HTR-8/SVneo (cell line): ENCODE results near the gene C20orf96.
"Not testable (repeated sequence)": the region's sequence is repeated elsewhere in the genome, so short reads cannot be mapped to it uniquely, and the experiment has no call there.

Experiments
- DNase-seq: peaks from one replicate; pipeline ENCODE4 v3.0.0; 2011; ENCODE audit warnings: low spot score, mixed read lengths; ENCODE audit not compliant: insufficient read length
- FAIRE-seq: peaks from 2 replicates; lab custom pipeline; 2011; peaks lifted over from hg19 to GRCh38; lab: Jason Lieb, UNC

Gene C20orf96

GRCh38 chr20:290084-290831 is at the start of gene C20orf96:
TSS of gene C20orf96 (minus strand) at chr20:290750. CDS start at chr20:290610, 140 bp downstream.
- DNase-seq (peak; percentile 92), FAIRE-seq (peak; percentile 79)

- not testable (repeated sequence) for FAIRE-seq, DNase-seq
Observed at GRCh38 chr20:336040-336439, 45.5 kb upstream of the C20orf96 start.

GRCh38 chr20:334578-334977 is 44.0 kb upstream of the C20orf96 start:
- FAIRE-seq (no peak), DNase-seq (no peak)

- FAIRE-seq, result no peak
- peak; percentile 75 for DNase-seq
Observed at GRCh38 chr20:330233-331149, 39.9 kb upstream of the C20orf96 start.

GRCh38 chr20:329851-330232 is 39.3 kb upstream of the C20orf96 start:
- DNase-seq (no peak), FAIRE-seq (no peak)

GRCh38 chr20:328975-329695 is 38.6 kb upstream of the C20orf96 start:
- DNase-seq (no peak), FAIRE-seq (no peak)

GRCh38 chr20:328027-328974 is 37.8 kb upstream of the C20orf96 start:
- FAIRE-seq (no peak), DNase-seq (no peak)

GRCh38 chr20:327186-328026 is 36.9 kb upstream of the C20orf96 start:
- peak; percentile 83 for DNase-seq
- peak; percentile 96 for FAIRE-seq

- DNase-seq (no peak), FAIRE-seq (no peak)
Observed at GRCh38 chr20:326645-327185, 36.2 kb upstream of the C20orf96 start.

GRCh38 chr20:325889-326644 is 35.5 kb upstream of the C20orf96 start:
- DNase-seq, result no peak
- FAIRE-seq, result no peak

GRCh38 chr20:325045-325888 is 34.7 kb upstream of the C20orf96 start, which contains the start of gene SOX12:
TSS of gene SOX12 (plus strand) at chr20:325552. CDS start at chr20:325925, 373 bp downstream.
- DNase-seq, result peak; percentile 89
- FAIRE-seq, result peak; percentile 36

GRCh38 chr20:324177-325044 is 33.9 kb upstream of the C20orf96 start:
- peak; percentile 97 for FAIRE-seq
- peak; percentile 88 for DNase-seq

- DNase-seq (no peak), FAIRE-seq (no peak)
Observed at GRCh38 chr20:316316-317068, 25.9 kb upstream of the C20orf96 start.

GRCh38 chr20:313948-314347 is 23.4 kb upstream of the C20orf96 start:
- FAIRE-seq, result no peak
- no peak for DNase-seq

- FAIRE-seq (no peak), DNase-seq (no peak)
Observed at GRCh38 chr20:313402-313801, 22.9 kb upstream of the C20orf96 start.
